SW 1271 (cell line): ENCODE measurements around the gene RAD51B.
"Not testable (repeated sequence)": the region's sequence is repeated elsewhere in the genome, so short reads cannot be mapped to it uniquely, and the experiment has no call there.

Experiments
- DNase-seq, 2 experiments: peaks; one replicate each; lab custom pipeline; 2025; lab: John Stamatoyannopoulos, UW

Gene RAD51B

DNA sequence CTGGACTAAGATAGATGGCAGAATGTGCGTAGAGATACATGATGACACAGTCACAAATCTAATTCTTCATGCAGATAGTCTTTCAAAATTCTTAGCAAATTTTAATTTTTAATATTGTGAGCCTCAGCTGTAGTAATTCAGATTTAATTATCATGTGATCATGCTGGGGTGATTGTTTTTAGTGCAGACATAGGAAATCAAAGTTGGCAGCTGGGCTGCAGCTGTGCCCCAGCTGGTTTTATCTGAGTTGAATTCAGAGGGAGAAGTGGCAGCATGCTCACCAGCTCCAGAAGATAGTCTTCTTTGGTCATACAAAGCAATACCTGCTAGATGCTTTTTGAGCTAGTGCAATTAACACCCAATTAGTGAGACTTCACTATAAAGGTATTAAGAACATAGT is 292.9 kb downstream of the RAD51B start:
- DNase-seq, result no peak

- DNase-seq, result no peak
Measured at GRCh38 chr14:68113343-68113930, 293.9 kb downstream of the RAD51B start.

DNA sequence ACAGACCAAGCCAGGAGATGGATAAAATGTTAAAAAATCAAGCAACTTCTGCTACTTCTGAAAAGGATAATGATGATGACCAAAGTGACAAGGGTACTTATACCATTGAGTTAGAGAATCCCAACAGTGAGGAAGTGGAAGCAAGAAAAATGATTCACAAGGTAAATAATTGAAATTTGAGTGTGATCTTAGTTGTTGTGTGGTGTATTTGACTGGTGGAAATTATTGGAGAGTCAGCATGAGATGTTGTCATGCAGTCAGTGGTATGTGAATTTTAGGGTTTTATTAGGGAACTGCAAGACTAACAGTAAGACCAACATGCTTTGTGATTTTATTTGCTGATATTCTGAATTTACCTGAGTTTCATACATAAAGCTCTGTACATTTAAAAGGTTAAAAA is 296.4 kb downstream of the RAD51B start:
- DNase-seq, result not testable (repeated sequence)

DNA sequence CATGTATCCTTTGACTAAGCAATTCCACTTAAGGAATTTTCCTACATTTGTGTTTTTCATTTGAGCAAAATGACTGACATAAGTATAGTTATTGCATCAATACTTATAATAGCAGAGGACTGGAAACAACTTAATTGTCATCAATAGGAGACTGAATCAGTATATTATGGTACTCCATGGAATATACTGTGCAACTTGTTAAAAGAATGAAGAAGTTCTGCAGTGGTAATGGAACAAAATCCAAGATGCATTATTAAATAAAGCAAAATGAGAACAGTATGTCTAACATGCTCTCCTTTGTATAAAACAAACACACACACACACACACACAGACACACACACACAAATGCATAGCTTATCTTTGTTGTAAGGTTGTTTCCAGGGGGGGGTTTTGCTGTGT is 303.1 kb downstream of the RAD51B start:
- DNase-seq, result no peak

GRCh38 chr14:68124050-68124449 is 304.5 kb downstream of the RAD51B start:
- no peak for DNase-seq

DNA sequence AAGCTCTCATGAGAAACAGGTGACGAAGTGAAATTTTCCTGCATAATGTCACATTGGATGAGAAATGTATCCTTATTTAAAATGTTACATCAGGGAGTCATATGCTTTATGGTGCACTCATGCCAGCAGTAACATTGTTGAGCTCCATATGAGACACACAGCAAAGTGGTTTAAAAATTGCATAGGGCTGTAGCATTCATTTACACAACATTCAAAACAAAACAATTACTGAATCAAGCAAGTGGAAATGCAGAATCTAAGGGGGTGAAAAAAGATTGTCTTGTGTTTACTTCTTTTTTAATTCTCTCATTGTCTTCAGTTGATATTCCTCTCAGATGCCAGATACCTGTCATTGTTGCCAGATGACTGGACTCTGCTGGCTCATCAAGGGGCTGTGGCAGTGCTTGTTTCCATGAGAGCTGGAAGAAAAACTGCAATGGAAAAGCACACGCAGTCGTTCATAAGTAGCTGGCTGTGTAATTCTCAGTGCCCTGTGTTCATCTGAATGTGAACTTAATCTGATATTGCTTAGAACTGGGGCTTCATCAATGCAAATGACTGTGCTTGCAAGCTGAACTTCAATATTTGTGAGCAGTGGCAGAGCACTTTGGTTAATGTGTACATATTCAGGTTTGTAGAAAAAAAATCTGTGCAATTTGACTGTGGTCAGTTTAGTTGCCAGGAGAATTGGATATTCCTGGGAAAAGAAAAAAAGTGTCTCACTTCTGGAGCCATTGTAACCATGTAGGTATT is 305.6 kb downstream of the RAD51B start:
- peak; percentile 61 to 75 for DNase-seq

GRCh38 chr14:68127166-68127565 is 307.6 kb downstream of the RAD51B start:
- DNase-seq, result no peak

DNA sequence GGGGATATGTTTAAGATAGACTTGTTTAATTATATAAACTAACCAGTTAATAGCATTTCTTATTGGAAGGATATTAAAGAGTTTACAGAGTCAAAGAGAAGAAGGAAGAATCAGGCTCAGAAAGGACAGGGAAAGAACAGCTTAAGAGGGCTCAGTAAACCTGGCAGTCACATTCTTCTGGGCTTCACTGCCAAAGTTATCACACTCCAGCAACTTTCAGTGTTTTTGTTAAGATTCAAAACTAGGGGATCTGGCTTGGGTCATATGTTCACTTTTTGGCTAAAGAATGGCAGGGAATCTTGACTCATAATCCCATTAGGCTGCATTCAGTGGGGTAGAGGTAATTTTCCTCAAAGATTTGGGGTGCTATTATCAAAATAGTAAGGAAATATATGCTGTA is 312.3 kb downstream of the RAD51B start:
- no peak for DNase-seq

- DNase-seq, result no peak
Measured at GRCh38 chr14:68132563-68133121, 313.1 kb downstream of the RAD51B start.

GRCh38 chr14:68133856-68134255 is 314.3 kb downstream of the RAD51B start:
- no peak for DNase-seq

DNA sequence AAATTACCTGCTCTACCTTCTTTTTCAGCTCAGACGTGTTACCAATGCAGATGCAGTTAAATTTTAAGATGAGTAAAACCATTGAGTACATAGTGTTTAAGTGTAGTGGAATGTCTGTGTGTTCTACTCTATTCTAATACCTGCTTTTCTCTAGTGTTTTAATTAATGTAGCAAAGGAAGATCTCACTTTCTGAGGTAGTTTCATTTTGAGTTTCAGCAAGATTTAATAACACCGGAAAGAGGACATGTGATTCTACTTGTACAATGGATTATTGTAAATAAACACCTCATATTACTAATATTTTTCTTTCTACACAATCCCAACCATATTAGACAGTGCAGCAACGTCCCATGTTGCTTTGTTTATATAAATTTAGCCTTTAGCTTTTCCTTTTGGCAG is 315.4 kb downstream of the RAD51B start:
- no peak for DNase-seq

- DNase-seq, result peak in 1 of 2 experiments; percentile 12
Measured at GRCh38 chr14:68135566-68135965, 316.0 kb downstream of the RAD51B start.

GRCh38 chr14:68137704-68138619 is 318.4 kb downstream of the RAD51B start:
- peak; percentile 97 to 99 for DNase-seq

- peak in 1 of 2 experiments; percentile 68 for DNase-seq
Measured at GRCh38 chr14:68139431-68140075, 320.0 kb downstream of the RAD51B start.

GRCh38 chr14:68140076-68140741 is 320.6 kb downstream of the RAD51B start:
- peak; percentile 87 to 98 for DNase-seq

GRCh38 chr14:68140806-68141205 is 321.2 kb downstream of the RAD51B start:
- DNase-seq, result peak in 1 of 2 experiments; percentile 34

DNA sequence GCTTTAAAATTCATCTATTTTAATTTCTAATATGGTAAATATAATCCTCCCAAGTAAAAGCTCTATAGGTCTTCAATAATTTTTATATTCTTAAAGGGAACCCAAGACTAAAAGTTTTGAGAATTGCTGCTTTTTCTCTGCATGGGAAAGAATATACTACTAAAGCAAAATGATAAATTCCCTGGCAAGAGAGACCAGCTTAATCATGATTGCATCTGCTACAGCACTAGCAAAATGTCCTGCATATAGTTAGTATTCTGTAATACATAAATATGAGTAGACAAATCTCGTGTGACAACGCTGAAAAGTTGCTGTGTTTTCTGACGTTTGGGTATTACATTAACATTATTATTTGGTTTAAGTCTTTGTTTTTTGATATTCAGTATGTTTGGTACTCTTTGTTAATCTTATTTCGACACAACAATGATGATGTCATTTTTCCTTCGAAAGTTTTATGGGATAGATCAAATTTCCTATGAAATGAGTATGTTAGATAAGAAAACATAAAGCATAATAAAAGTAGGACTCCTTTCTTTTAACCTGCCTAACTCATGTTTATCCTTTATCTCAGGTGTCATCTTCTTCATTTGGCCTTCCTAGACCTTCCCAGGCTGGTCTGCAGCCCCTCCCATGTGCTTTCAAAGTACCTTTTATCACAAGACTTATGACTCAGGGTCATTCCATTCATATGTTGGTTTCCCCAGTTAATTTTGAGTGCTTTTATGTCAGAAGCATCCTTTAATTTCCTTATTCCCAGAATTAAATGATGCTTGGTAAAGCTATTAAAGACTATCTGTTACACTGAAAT is 321.9 kb downstream of the RAD51B start:
- peak in 1 of 2 experiments; percentile 62 for DNase-seq

GRCh38 chr14:68143341-68143841 is 323.8 kb downstream of the RAD51B start:
- DNase-seq, result peak in 1 of 2 experiments; percentile 30

DNA sequence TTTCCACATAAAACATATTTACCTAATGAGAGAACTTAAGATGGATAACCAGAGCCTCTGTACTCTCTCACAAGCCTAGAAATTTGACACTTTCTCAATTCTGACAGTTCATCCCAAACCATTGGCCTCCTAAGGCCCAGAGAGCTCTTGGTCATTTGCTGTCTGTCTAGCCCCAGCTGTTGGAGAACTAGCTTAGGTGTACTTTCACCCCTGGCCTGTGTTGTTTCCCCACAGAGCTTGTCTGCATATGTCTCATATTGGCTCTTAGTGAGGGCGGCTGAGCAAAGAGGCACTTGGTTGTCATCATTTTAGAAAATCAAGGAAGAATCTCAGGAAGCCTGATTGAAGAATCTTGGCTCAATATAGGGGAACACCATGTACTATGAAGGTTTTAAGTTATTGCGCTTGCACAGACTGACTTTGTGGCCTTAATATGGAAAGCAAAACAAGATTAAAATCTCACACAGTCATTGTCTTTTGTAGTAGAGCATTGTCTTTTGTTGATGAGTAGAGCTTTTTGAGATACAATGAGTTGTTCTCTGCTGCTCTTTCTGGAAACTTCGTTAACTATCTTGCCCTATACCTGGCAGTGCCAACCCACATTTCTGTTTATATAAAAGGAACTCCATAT is 324.6 kb downstream of the RAD51B start:
- no peak for DNase-seq

- peak in 1 of 2 experiments; percentile 21 for DNase-seq
Measured at GRCh38 chr14:68145036-68145435, 325.5 kb downstream of the RAD51B start.
